Endothelial cell of umbilical vein (primary cell): ENCODE results near the gene STX8. TPM values are rescaled to one million over a fixed set of nuclear protein-coding genes. Genes with fewer than 3 reads are reported as not detected.

Source experiments
- BruUV-seq: library from RNA; stranded (reverse); fragments of 400-500 nt; replicated peaks from 2 replicates; lab custom pipeline; 2021; lab: Mats Ljungman, UMichigan
- CTCF ChIA-PET: fragments of 300-600, 350-600 bp; sonication (Branson Sonifier 250); formaldehyde crosslinking; loops from one replicate; lab custom pipeline; 2021; ENCODE audit warnings: antibody characterized with exemption, inconsistent platforms; lab: Charles Lee
- POLR2A ChIA-PET: fragments of 300-600, 350-600 bp; sonication (Branson Sonifier 250); formaldehyde crosslinking; loops from one replicate; lab custom pipeline; 2021; ENCODE audit warnings: antibody characterized with exemption, inconsistent platforms; lab: Charles Lee
- DNase-seq: peaks from one replicate; pipeline ENCODE4 v3.0.0-alpha.2; 2011; ENCODE audit warnings: low read depth, low spot score
- FAIRE-seq: peaks from 2 replicates; lab custom pipeline; 2011; peaks lifted over from hg19 to GRCh38; lab: Jason Lieb, UNC
- H2AFZ ChIP-seq: 2 replicates; pipeline ENCODE4 v1.6.0; 2012; ENCODE audit warnings: low read depth, low read length, control low read depth, inconsistent platforms
- H3K27ac ChIP-seq: 2 replicates; pipeline ENCODE4 v1.5.1; 2011; ENCODE audit warnings: low read depth, mild to moderate bottlenecking, control low read depth, low read length, moderate library complexity; ENCODE audit not compliant: insufficient read depth
- H3K27me3 ChIP-seq, 2 experiments: 2 replicates each; pipeline versions ENCODE4 v1.6.0 to v1.6.1; 2011; ENCODE audit warnings: low read length in 2 of 2, mixed read lengths in 1 of 2; ENCODE audit not compliant: control insufficient read depth in 2 of 2, insufficient read depth in 2 of 2
- H3K36me3 ChIP-seq, 2 experiments: 2 replicates in 1 of 2; 3 replicates in 1 of 2; pipeline ENCODE4 v1.5.1; 2011; ENCODE audit warnings: low read length in 2 of 2, mild to moderate bottlenecking in 1 of 2, moderate library complexity in 1 of 2; ENCODE audit not compliant: control insufficient read depth in 2 of 2, insufficient read depth in 2 of 2; ENCODE audit errors: extremely low read depth in 1 of 2
- H3K4me1 ChIP-seq: 3 replicates; pipeline ENCODE4 v1.5.1; 2011; ENCODE audit warnings: mild to moderate bottlenecking, low read length; ENCODE audit not compliant: control insufficient read depth, insufficient read depth; ENCODE audit errors: extremely low read depth
- H3K4me2 ChIP-seq: 2 replicates; pipeline ENCODE4 v1.6.1; 2011; ENCODE audit warnings: low read length, control low read depth, mixed read lengths; ENCODE audit not compliant: insufficient read depth
- H3K4me3 ChIP-seq, 3 experiments: fragments of 200-600 bp in 1 of 3; sonication (generic), shearing (Covaris generic) in 1 of 3; replicated peaks in 1 of 3; 2 replicates each; pipeline ENCODE4 v1.5.1; 2011 to 2016; ENCODE audit warnings: control low read depth in 3 of 3, low read length in 3 of 3, mild to moderate bottlenecking in 2 of 3, inconsistent platforms in 1 of 3, low read depth in 1 of 3, moderate library complexity in 1 of 3; ENCODE audit not compliant: insufficient read depth in 1 of 3
- H3K79me2 ChIP-seq: 2 replicates; pipeline ENCODE4 v1.6.0; 2012; ENCODE audit warnings: low read length, inconsistent platforms; ENCODE audit not compliant: control insufficient read depth, insufficient read depth
- H3K9ac ChIP-seq: replicated peaks from 2 replicates; pipeline ENCODE3; 2011; ENCODE audit warnings: low read length, control low read depth; ENCODE audit not compliant: insufficient read depth; ENCODE audit errors: extremely low read depth
- H3K9me1 ChIP-seq: replicated peaks from 3 replicates; pipeline ENCODE4 v1.6.0; 2011; ENCODE audit warnings: mild to moderate bottlenecking, low read length; ENCODE audit not compliant: control insufficient read depth, insufficient read depth; ENCODE audit errors: extremely low read depth
- H3K9me3 ChIP-seq: replicated peaks from 2 replicates; pipeline ENCODE4 v1.5.1; 2012; ENCODE audit warnings: low read length, inconsistent platforms; ENCODE audit not compliant: control insufficient read depth, insufficient read depth
- H4K20me1 ChIP-seq: replicated peaks from 2 replicates; pipeline ENCODE3; 2011; ENCODE audit warnings: mild to moderate bottlenecking, low read length; ENCODE audit not compliant: control insufficient read depth, insufficient read depth; ENCODE audit errors: extremely low read depth
- EZH2 ChIP-seq: IDR thresholded peaks from 2 replicates; pipeline ENCODE4 v1.6.1; 2012; ENCODE audit warnings: borderline replicate concordance, low read depth, mild to moderate bottlenecking, moderate library complexity, low read length, inconsistent platforms; ENCODE audit not compliant: severe bottlenecking
- FOS ChIP-seq: IDR thresholded peaks from 2 replicates; pipeline ENCODE4 v1.6.1; 2011; ENCODE audit warnings: mild to moderate bottlenecking, low read length, moderate library complexity, borderline replicate concordance; ENCODE audit not compliant: insufficient read depth
- GATA2 ChIP-seq: IDR thresholded peaks from 2 replicates; pipeline ENCODE4 v1.7.0; 2011; ENCODE audit warnings: low read depth, mild to moderate bottlenecking, moderate library complexity, mixed read lengths, low read length; ENCODE audit not compliant: insufficient read length, insufficient read depth
- JUN ChIP-seq: IDR thresholded peaks from 2 replicates; pipeline ENCODE4 v1.6.1; 2011; ENCODE audit warnings: borderline replicate concordance, low read depth; ENCODE audit not compliant: insufficient read length, insufficient read depth
- MYC ChIP-seq: IDR thresholded peaks from one replicate; pipeline ENCODE4 v1.6.1; 2011; ENCODE audit warnings: mild to moderate bottlenecking, low read depth, low read length
- POLR2A ChIP-seq: IDR thresholded peaks from 2 replicates; pipeline ENCODE4 v1.6.1; 2012; ENCODE audit warnings: low read depth, mild to moderate bottlenecking, control low read depth, low read length
- POLR2AphosphoS5 ChIP-seq: IDR thresholded peaks from 2 replicates; pipeline ENCODE4 v1.6.1; 2012; ENCODE audit warnings: low read depth, mild to moderate bottlenecking, control low read depth, low read length, moderate library complexity; ENCODE audit not compliant: insufficient read depth
- dilution Hi-C: fragments of 300-500 bp; cut with MboI; formaldehyde crosslinking; loops from one replicate; pipeline ENCODE4 v1.15.0; 2019; ENCODE audit warnings: low sequenced_read_pairs; ENCODE audit not compliant: extremely low pct_ligation_motif_present
- intact Hi-C: fragments of 100-400 bp; cut with micrococcal nuclease; formaldehyde crosslinking; loops from one replicate; pipeline ENCODE4 v1.10.0; 2022
- polyA plus RNA-seq, 4 experiments: library from polyadenylated mRNA; depleted of rRNA in 3 of 4; stranded (reverse) in 3 of 4; unstranded in 1 of 4; fragments of >200 nt; gene quantifications; 2 replicates each; pipeline versions ENCODE4 v1.2.1 to v1.2.3, GENCODE V29; 2011 to 2012; ENCODE audit warnings: missing spikeins in 1 of 4
- total RNA-seq: library from RNA; stranded (reverse); gene quantifications from 2 replicates; pipeline ENCODE4 v1.2.3, GENCODE V29; 2021
- TF ChIP-seq, protein P1 (sequence below), 2 donors: IDR thresholded peaks; 1 replicate in 1 of 2; 2 replicates in 1 of 2; pipeline ENCODE4 v1.5.1; 2011; ENCODE audit warnings: low read length in 2 of 2, mild to moderate bottlenecking in 2 of 2, moderate library complexity in 2 of 2, control low read depth in 1 of 2, inconsistent platforms in 1 of 2, low read depth in 1 of 2; ENCODE audit not compliant: insufficient read depth in 1 of 2; ENCODE audit errors: extremely low read depth in 1 of 2
- TF ChIP-seq, protein P2 (sequence below): IDR thresholded peaks from 2 replicates; pipeline ENCODE4 v1.6.1; 2011; ENCODE audit not compliant: insufficient read depth, insufficient read length

Gene STX8
- total and polyA plus RNA-seq, 2 donors (not counting 3 experiments of a cell fraction or from before 2014, with no cell fraction given) = 25.9 to 67.3 TPM

DNA sequence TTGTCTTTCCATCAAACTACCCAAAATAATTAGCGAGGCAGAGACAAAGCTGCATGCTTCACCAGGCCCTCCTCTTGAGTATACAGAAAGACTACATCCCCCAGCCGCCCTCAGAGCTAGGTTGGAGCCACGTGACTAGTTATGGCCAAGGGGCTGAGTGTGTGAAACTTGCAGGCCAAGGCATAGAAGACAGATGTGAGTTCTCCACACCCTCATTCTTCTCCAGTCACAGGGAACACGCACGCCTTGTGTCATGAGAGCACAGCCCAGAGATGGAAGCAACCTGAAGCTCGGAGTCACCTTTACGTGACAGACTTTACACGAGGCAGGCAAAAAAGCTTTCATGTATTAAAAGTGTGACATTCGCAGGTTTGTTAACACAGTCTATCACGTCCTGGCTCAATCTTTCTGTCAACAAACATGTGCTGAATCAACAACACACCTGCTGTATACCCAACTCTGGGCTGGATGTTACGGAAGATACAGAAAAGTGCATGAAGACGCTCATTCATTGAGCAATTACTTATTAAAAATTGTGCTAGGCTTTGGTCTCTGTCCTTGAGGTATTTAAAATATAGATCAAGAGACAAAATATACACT is 38.3 kb downstream of the STX8 start:
- no TSS peak for BruUV-seq
- H3K36me3 ChIP-seq = no peaks in the 10 kb centered on the region
- ChIA-PET CTCF (no interaction called here), POLR2A (no interaction called here)
- no peak for DNase-seq
- no peak overlapping the region for H3K4me2 ChIP-seq
- TF ChIP-seq JUN = no peak
- TF ChIP-seq, protein P1, sequence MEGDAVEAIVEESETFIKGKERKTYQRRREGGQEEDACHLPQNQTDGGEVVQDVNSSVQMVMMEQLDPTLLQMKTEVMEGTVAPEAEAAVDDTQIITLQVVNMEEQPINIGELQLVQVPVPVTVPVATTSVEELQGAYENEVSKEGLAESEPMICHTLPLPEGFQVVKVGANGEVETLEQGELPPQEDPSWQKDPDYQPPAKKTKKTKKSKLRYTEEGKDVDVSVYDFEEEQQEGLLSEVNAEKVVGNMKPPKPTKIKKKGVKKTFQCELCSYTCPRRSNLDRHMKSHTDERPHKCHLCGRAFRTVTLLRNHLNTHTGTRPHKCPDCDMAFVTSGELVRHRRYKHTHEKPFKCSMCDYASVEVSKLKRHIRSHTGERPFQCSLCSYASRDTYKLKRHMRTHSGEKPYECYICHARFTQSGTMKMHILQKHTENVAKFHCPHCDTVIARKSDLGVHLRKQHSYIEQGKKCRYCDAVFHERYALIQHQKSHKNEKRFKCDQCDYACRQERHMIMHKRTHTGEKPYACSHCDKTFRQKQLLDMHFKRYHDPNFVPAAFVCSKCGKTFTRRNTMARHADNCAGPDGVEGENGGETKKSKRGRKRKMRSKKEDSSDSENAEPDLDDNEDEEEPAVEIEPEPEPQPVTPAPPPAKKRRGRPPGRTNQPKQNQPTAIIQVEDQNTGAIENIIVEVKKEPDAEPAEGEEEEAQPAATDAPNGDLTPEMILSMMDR (IDR thresholded peaks at IDR 0.05; ENCODE audit: extremely low read depth in 1 of 2, insufficient read depth in 1 of 2, low read depth in 1 of 2, low read length in 2 of 2) = no peak
- no peak for TF ChIP-seq FOS
- no peak for TF ChIP-seq MYC
- TF ChIP-seq EZH2 = no peak
- no peak for TF ChIP-seq POLR2A
- TF ChIP-seq POLR2AphosphoS5 = no peak
- TF ChIP-seq GATA2 = no peak
- TF ChIP-seq, protein P2, sequence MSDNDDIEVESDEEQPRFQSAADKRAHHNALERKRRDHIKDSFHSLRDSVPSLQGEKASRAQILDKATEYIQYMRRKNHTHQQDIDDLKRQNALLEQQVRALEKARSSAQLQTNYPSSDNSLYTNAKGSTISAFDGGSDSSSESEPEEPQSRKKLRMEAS = no peak
- dilution Hi-C loops = no loop called here
- H3K4me1 ChIP-seq = no peaks in the 10 kb centered on the region
- FAIRE-seq = no peak
- no peaks in the 10 kb centered on the region for H3K9me3 ChIP-seq
- intact Hi-C loops = no loop called here
- no peaks in the 10 kb centered on the region for H4K20me1 ChIP-seq
- no peak overlapping the region for H3K4me3 ChIP-seq
- no peak overlapping the region for H2AFZ ChIP-seq
- no peak overlapping the region for H3K27ac ChIP-seq
- H3K9me1 ChIP-seq = no peaks in the 10 kb centered on the region
- H3K79me2 ChIP-seq = no peaks in the 10 kb centered on the region
- no peaks in the 10 kb centered on the region for H3K27me3 ChIP-seq
- no peak overlapping the region for H3K9ac ChIP-seq
